IMR-90 (cell line): ENCODE results near the gene NUB1. TPM values are rescaled to one million over a fixed set of nuclear protein-coding genes. Genes with fewer than 3 reads are reported as not detected.

Experiments used
- ATAC-seq: fragments of 200-7000 bp; cut with Tn5 transposase; 2 replicates; pipeline ENCODE4 v1.9.1; 2020; ENCODE audit warnings: low read depth, mild to moderate bottlenecking, moderate library complexity
- BruUV-seq: library from RNA; stranded (reverse); fragments of 400-500 nt; replicated peaks from 2 replicates; lab custom pipeline; 2021; lab: Mats Ljungman, UMichigan
- CTCF ChIA-PET: fragments of 300-600 bp; formaldehyde crosslinking; extraction: SDS; loops from one replicate; lab custom pipeline; 2021; ENCODE audit warnings: antibody characterized with exemption; lab: Yijun Ruan, JAX
- POLR2A ChIA-PET: fragments of 300-600 bp; sonication (Branson Sonifier 250); formaldehyde crosslinking; loops from one replicate; lab custom pipeline; 2022; ENCODE audit warnings: antibody characterized with exemption; ENCODE audit not compliant: unreplicated experiment; lab: Charles Lee
- DNase-seq: peaks from one replicate; pipeline ENCODE4 v3.0.0; 2013
- H2AFZ ChIP-seq: replicated peaks from 2 replicates; pipeline ENCODE3; 2013; ENCODE audit warnings: low read length, mild to moderate bottlenecking; ENCODE audit not compliant: poor library complexity
- H2AK5ac ChIP-seq: 2 replicates; pipeline ENCODE4 v1.6.1; 2013; ENCODE audit warnings: low read depth, low read length, inconsistent platforms
- H2AK9ac ChIP-seq: replicated peaks from 2 replicates; pipeline ENCODE3; 2013; ENCODE audit warnings: mild to moderate bottlenecking, low read depth, low read length, moderate library complexity; ENCODE audit not compliant: poor library complexity
- H2BK120ac ChIP-seq: 2 replicates; pipeline ENCODE4 v1.6.1; 2013; ENCODE audit warnings: low read depth, low read length, inconsistent platforms
- H2BK15ac ChIP-seq: 3 replicates; pipeline ENCODE4 v1.6.1; 2013; ENCODE audit warnings: low read depth, low read length, inconsistent platforms
- H2BK20ac ChIP-seq: 2 replicates; pipeline ENCODE4 v1.6.1; 2013; ENCODE audit warnings: low read depth, mild to moderate bottlenecking, inconsistent platforms, low read length, moderate library complexity
- H2BK5ac ChIP-seq: 2 replicates; pipeline ENCODE4 v1.6.1; 2013; ENCODE audit warnings: mild to moderate bottlenecking, low read depth, low read length, inconsistent platforms; ENCODE audit not compliant: poor library complexity, severe bottlenecking
- H3K14ac ChIP-seq: replicated peaks from 2 replicates; pipeline ENCODE4 v1.6.1; 2013; ENCODE audit warnings: low read depth, low read length, inconsistent platforms
- H3K18ac ChIP-seq: 2 replicates; pipeline ENCODE4 v1.6.1; 2013; ENCODE audit warnings: low read depth, low read length, control low read depth
- H3K23ac ChIP-seq: 2 replicates; pipeline ENCODE4 v1.6.1; 2013; ENCODE audit warnings: low read depth, low read length, inconsistent platforms
- H3K27ac ChIP-seq: 2 replicates; pipeline ENCODE4 v1.5.1; 2013; ENCODE audit warnings: mild to moderate bottlenecking, control low read depth, low read length; ENCODE audit not compliant: insufficient read depth
- H3K27me3 ChIP-seq: 2 replicates; pipeline ENCODE4 v1.6.1; 2013; ENCODE audit warnings: low read length; ENCODE audit not compliant: control insufficient read depth, insufficient read depth
- H3K36me3 ChIP-seq: 2 replicates; pipeline ENCODE4 v1.6.1; 2013; ENCODE audit warnings: low read length, mixed read lengths; ENCODE audit not compliant: control insufficient read depth, insufficient read depth
- H3K4ac ChIP-seq: 2 replicates; pipeline ENCODE4 v1.6.1; 2013; ENCODE audit warnings: low read depth, low read length, inconsistent platforms
- H3K4me1 ChIP-seq: 2 replicates; pipeline ENCODE4 v1.6.1; 2013; ENCODE audit warnings: low read length, mixed read lengths; ENCODE audit not compliant: control insufficient read depth, insufficient read depth
- H3K4me2 ChIP-seq: 2 replicates; pipeline ENCODE4 v1.6.1; 2013; ENCODE audit warnings: low read depth, mild to moderate bottlenecking, control low read depth, low read length, moderate library complexity
- H3K4me3 ChIP-seq: 2 replicates; pipeline ENCODE4 v1.5.1; 2013; ENCODE audit warnings: low read depth, mild to moderate bottlenecking, control low read depth, low read length, moderate library complexity; ENCODE audit not compliant: insufficient read depth
- H3K56ac ChIP-seq: 2 replicates; pipeline ENCODE4 v1.6.1; 2013; ENCODE audit warnings: low read length, inconsistent platforms; ENCODE audit not compliant: insufficient read depth; ENCODE audit errors: extremely low read depth
- H3K79me1 ChIP-seq, 2 experiments: 2 replicates each; pipeline ENCODE4 v1.6.1; 2013; ENCODE audit warnings: low read length in 2 of 2, inconsistent platforms in 1 of 2, low read depth in 1 of 2
- H3K9ac ChIP-seq: 2 replicates; pipeline ENCODE4 v1.6.1; 2013; ENCODE audit warnings: low read depth, low read length, control low read depth
- H3K9me1 ChIP-seq: 2 replicates; pipeline ENCODE4 v1.6.1; 2013; ENCODE audit warnings: low read length, inconsistent platforms; ENCODE audit not compliant: insufficient read depth
- H3K9me3 ChIP-seq: 2 replicates; pipeline ENCODE4 v1.6.1; 2013; ENCODE audit warnings: low read length; ENCODE audit not compliant: control insufficient read depth, insufficient read depth
- H4K20me1 ChIP-seq: 2 replicates; pipeline ENCODE4 v1.6.1; 2013; ENCODE audit warnings: low read length, inconsistent platforms; ENCODE audit not compliant: insufficient read depth
- H4K5ac ChIP-seq: 2 replicates; pipeline ENCODE4 v1.6.1; 2013; ENCODE audit warnings: mild to moderate bottlenecking, low read depth, low read length, control low read depth
- H4K8ac ChIP-seq, 2 experiments: 2 replicates each; pipeline ENCODE4 v1.6.1; 2013; ENCODE audit warnings: low read depth in 2 of 2, low read length in 2 of 2, control low read depth in 1 of 2, inconsistent platforms in 1 of 2
- H4K91ac ChIP-seq: 2 replicates; pipeline ENCODE4 v1.6.1; 2013; ENCODE audit warnings: low read depth, low read length, inconsistent platforms; ENCODE audit not compliant: insufficient read depth
- BHLHE40 ChIP-seq: fragments of 150-350 bp; IDR thresholded peaks from 2 replicates; pipeline ENCODE4 v1.6.1; 2016; ENCODE audit warnings: mild to moderate bottlenecking, low read depth, low read length
- CEBPB ChIP-seq: IDR thresholded peaks from 2 replicates; pipeline ENCODE4 v1.6.1; 2012; ENCODE audit warnings: low read depth, low read length, improper control_type of control experiment
- CHD1 ChIP-seq: IDR thresholded peaks from 2 replicates; pipeline ENCODE4 v1.6.1; 2012; ENCODE audit warnings: low read depth, low read length, improper control_type of control experiment
- CTCF ChIP-seq: conservative IDR thresholded peaks from 2 replicates; pipeline ENCODE4 v1.5.1; 2012; ENCODE audit warnings: mild to moderate bottlenecking, low read depth, low read length, improper control_type of control experiment
- FOS ChIP-seq: fragments of 150-350 bp; IDR thresholded peaks from 2 replicates; pipeline ENCODE4 v1.6.1; 2016; ENCODE audit warnings: low read depth, low read length
- MAFK ChIP-seq: IDR thresholded peaks from 2 replicates; pipeline ENCODE4 v1.6.1; 2012; ENCODE audit warnings: low read depth, low read length, improper control_type of control experiment
- MXI1 ChIP-seq: IDR thresholded peaks from 2 replicates; pipeline ENCODE4 v1.6.1; 2012; ENCODE audit warnings: low read depth, mild to moderate bottlenecking, low read length, moderate library complexity, borderline replicate concordance
- NFE2L2 ChIP-seq: fragments of 150-350 bp; IDR thresholded peaks from 2 replicates; pipeline ENCODE4 v1.6.1; 2016; ENCODE audit warnings: low read depth, mild to moderate bottlenecking, low read length
- POLR2A ChIP-seq: IDR thresholded peaks from 2 replicates; pipeline ENCODE4 v1.6.1; 2012; ENCODE audit warnings: mild to moderate bottlenecking, low read depth, low read length
- RAD21 ChIP-seq: IDR thresholded peaks from 2 replicates; pipeline ENCODE4 v1.6.1; 2012; ENCODE audit warnings: low read length, improper control_type of control experiment
- RCOR1 ChIP-seq: IDR thresholded peaks from 2 replicates; pipeline ENCODE4 v1.6.1; 2012; ENCODE audit warnings: mild to moderate bottlenecking, low read length, improper control_type of control experiment; ENCODE audit not compliant: insufficient replicate concordance
- RFX5 ChIP-seq: IDR thresholded peaks from 2 replicates; pipeline ENCODE4 v1.8.0; 2012; ENCODE audit warnings: low read depth, mild to moderate bottlenecking, low read length, moderate library complexity
- SMC3 ChIP-seq: fragments of 150-350 bp; IDR thresholded peaks from 2 replicates; pipeline ENCODE4 v1.6.1; 2016; ENCODE audit warnings: low read depth, mild to moderate bottlenecking, antibody characterized with exemption, low read length, moderate library complexity
- WGBS, 2 experiments: methylation state at CpG; one replicate each; pipeline versions ENCODE4 v1.1.5 to v1.1.7; 2013; ENCODE audit warnings: missing lambda C conversion rate in 2 of 2; ENCODE audit not compliant: insufficient read length in 1 of 2; ENCODE audit errors: extremely low coverage in 2 of 2; 5-methylcytosine and 5-hydroxymethylcytosine counted together
- dilution Hi-C: fragments of 300-500 bp; cut with HindIII; formaldehyde crosslinking; loops from one replicate; pipeline ENCODE4 v1.14.3; 2018; ENCODE audit warnings: low sequenced_read_pairs; ENCODE audit not compliant: unreplicated experiment
- in situ Hi-C: fragments of 300-500 bp; cut with MboI; formaldehyde crosslinking; loops from 3 replicates; pipeline ENCODE4 v1.14.3; 2019; ENCODE audit warnings: low sequenced_read_pairs, inconsistent platforms, mixed read lengths
- intact Hi-C: fragments of 100-400 bp; cut with micrococcal nuclease; formaldehyde crosslinking; loops from 2 replicates; pipeline ENCODE4 v1.10.0; 2022
- polyA plus RNA-seq, 3 experiments: library from polyadenylated mRNA; depleted of rRNA; stranded (reverse); fragments of >200 nt; gene quantifications; 2 replicates each; pipeline ENCODE4 v1.2.3, GENCODE V29; 2012; ENCODE audit warnings: low replicate concordance in 1 of 3
- total RNA-seq: library from RNA; depleted of rRNA; stranded (reverse); fragments of >200 nt; gene quantifications from 2 replicates; pipeline ENCODE4 v1.2.3, GENCODE V29; 2012
- TF ChIP-seq, protein P1 (sequence below): fragments of 150-350 bp; IDR thresholded peaks from 2 replicates; pipeline ENCODE4 v1.6.1; 2017; ENCODE audit warnings: mild to moderate bottlenecking, antibody characterized with exemption, low read length, low read depth
- TF ChIP-seq, protein P2 (sequence below): fragments of 150-350 bp; IDR thresholded peaks from 2 replicates; pipeline ENCODE4 v1.6.1; 2016; ENCODE audit warnings: low read depth, mild to moderate bottlenecking, low read length, moderate library complexity, borderline replicate concordance

Gene NUB1
- total and polyA plus RNA-seq, 2 of the 4 experiments (the other 2 are of a cell fraction), result 20.1 to 29.7 TPM

DNA sequence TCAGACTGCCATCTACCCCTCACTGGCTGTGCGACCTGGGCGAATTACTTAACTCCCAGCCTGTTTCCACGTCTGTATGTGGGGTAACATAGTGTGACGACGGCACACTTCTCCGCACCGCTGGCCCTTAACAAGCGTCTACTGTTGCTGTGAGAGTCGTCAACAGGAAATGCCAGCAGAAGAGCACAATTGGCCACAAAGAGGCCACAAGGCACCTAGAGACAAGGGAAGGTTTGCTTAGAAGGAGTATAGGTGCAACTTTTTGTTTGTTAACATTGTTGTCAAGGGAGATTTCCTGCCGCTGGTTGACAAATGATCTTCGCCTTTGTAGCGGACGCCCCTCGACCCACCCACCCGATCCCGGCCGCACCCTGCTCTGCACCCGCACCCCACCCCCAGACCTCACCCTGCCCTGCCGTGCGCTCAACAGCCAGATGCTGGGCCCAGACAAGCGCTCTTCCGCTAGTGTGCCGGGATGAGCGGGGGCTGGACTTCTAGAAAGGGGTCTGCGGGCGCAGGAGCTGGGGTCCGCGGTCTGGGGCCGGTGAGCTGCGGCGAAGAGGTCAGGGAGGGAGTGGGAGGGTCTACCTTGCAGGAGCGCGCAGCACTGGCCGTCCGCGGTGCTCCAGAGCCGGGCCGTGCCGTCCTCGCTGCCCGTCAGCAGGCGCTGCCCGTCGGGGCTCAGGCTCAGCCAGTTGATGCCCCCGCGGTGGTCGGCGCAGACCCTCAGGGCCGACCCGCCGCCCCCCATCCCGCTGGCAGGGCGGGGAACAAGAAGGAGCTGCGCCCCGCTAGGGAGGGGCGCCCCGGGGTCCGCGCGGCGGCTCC lies 67.4 kb downstream of the NUB1 start:
- ATAC-seq, result no peak
- Histone ChIP-seq H3K23ac (no peak overlapping the region; the same call in 1 of the 2 replicates), H3K4me2 (no peak overlapping the region; the same call in 1 of the 2 replicates), H3K4me3 (peak overlapping the region; percentile 36; the same call in 1 of the 2 replicates), H2BK15ac (no peak overlapping the region), H3K36me3 (no peaks in the 10 kb centered on the region), H3K79me1 (no peaks in the 10 kb centered on the region), H3K27ac (no peak overlapping the region), H3K27me3 (peaks cover 64% of the 10 kb centered on the region), H4K20me1 (no peaks in the 10 kb centered on the region), H4K8ac (no peak overlapping the region), H2BK5ac (no peak overlapping the region), H3K14ac (no peak overlapping the region), H3K4me1 (peaks cover 2% of the 10 kb centered on the region; the same call in 1 of the 2 replicates), H3K9me3 (no peaks in the 10 kb centered on the region; the same call in 1 of the 2 replicates), H3K18ac (no peak overlapping the region), H3K9me1 (0 out of 2 replicates have a peak, but pooled peaks cover 3% of the 10 kb centered on the region), H4K91ac (no peak overlapping the region), H3K56ac (no peak overlapping the region), H2AK5ac (no peak overlapping the region), H3K9ac (no peak overlapping the region), H3K4ac (no peak overlapping the region), H2AFZ (peak overlapping the region; percentile 58), H4K5ac (no peak overlapping the region), H2BK120ac (no peak overlapping the region), H2AK9ac (peak overlapping the region; percentile 16), H2BK20ac (no peak overlapping the region)
- no TSS peak for BruUV-seq
- intact Hi-C loops (no loop called here), dilution Hi-C loops (no loop called here), in situ Hi-C loops (no loop called here)
- 17% methylated on average over 28 of the region's 61 CpGs; no CpG with 5 or more reads in 1 of the 2 experiments for WGBS, 2 experiments
- ChIA-PET CTCF (no interaction called here), POLR2A (no interaction called here)
- no peak for DNase-seq
- TF ChIP-seq BHLHE40, result no peak
- no peak for TF ChIP-seq CEBPB
- TF ChIP-seq, protein P1, sequence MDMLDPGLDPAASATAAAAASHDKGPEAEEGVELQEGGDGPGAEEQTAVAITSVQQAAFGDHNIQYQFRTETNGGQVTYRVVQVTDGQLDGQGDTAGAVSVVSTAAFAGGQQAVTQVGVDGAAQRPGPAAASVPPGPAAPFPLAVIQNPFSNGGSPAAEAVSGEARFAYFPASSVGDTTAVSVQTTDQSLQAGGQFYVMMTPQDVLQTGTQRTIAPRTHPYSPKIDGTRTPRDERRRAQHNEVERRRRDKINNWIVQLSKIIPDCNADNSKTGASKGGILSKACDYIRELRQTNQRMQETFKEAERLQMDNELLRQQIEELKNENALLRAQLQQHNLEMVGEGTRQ, result no peak
- TF ChIP-seq, protein P2, sequence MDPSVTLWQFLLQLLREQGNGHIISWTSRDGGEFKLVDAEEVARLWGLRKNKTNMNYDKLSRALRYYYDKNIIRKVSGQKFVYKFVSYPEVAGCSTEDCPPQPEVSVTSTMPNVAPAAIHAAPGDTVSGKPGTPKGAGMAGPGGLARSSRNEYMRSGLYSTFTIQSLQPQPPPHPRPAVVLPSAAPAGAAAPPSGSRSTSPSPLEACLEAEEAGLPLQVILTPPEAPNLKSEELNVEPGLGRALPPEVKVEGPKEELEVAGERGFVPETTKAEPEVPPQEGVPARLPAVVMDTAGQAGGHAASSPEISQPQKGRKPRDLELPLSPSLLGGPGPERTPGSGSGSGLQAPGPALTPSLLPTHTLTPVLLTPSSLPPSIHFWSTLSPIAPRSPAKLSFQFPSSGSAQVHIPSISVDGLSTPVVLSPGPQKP, result no peak
- no peak for TF ChIP-seq MAFK
- no peak for TF ChIP-seq POLR2A
- TF ChIP-seq NFE2L2, result no peak
- no peak for TF ChIP-seq SMC3
- TF ChIP-seq CHD1, result no peak
- TF ChIP-seq FOS, result no peak
- TF ChIP-seq RCOR1, result no peak
- TF ChIP-seq RFX5, result no peak
- no peak for TF ChIP-seq MXI1
- no peak for TF ChIP-seq RAD21
- no peak for TF ChIP-seq CTCF
